ENCODE results near the gene SLC7A6.

SLC7A6 gene

GRCh38 chr16:68242085-68242484 is 22.2 kb upstream of the SLC7A6 start:
- intact Hi-C loops (cut with micrococcal nuclease) = no loop called here
- peaks cover 48% of the 10 kb centered on the region for H3K4me1 Mint-ChIP-seq (ENCODE audit: low read depth)

GRCh38 chr16:68242926-68243858 is 21.1 kb upstream of the SLC7A6 start:
- H3K27me3 Mint-ChIP-seq = no peaks in the 10 kb centered on the region
- intact Hi-C loops (cut with micrococcal nuclease) = no loop called here
- peaks cover 50% of the 10 kb centered on the region for H3K4me1 Mint-ChIP-seq (ENCODE audit: low read depth)
- no peak overlapping the region for H3K4me3 Mint-ChIP-seq
- no peak overlapping the region for H3K27ac Mint-ChIP-seq
- H3K9me3 Mint-ChIP-seq = no peaks in the 10 kb centered on the region
- H3K36me3 Mint-ChIP-seq (ENCODE audit: low read depth) = peaks cover 15% of the 10 kb centered on the region

More at GRCh38 chr16:68242085-68242484, 22.2 kb upstream of the SLC7A6 start:
- no peak overlapping the region for H3K27ac Mint-ChIP-seq
- H3K9me3 Mint-ChIP-seq = no peaks in the 10 kb centered on the region
- no peak overlapping the region for H3K4me3 Mint-ChIP-seq
- peaks cover 15% of the 10 kb centered on the region for H3K36me3 Mint-ChIP-seq (ENCODE audit: low read depth)
- peaks cover 4% of the 10 kb centered on the region for H3K27me3 Mint-ChIP-seq

- no peaks in the 10 kb centered on the region for H3K9me3 Mint-ChIP-seq
- peaks cover 28% of the 10 kb centered on the region for H3K36me3 Mint-ChIP-seq (ENCODE audit: low read depth)
- peak overlapping the region; percentile 95 for H3K4me3 Mint-ChIP-seq
- H3K27me3 Mint-ChIP-seq = no peaks in the 10 kb centered on the region
- H3K4me1 Mint-ChIP-seq (ENCODE audit: low read depth) = peaks cover 63% of the 10 kb centered on the region
- intact Hi-C loops (cut with micrococcal nuclease) = no loop called here
- H3K27ac Mint-ChIP-seq = peak overlapping the region; percentile 88
These were observed 19.8 kb upstream of the SLC7A6 start for GRCh38 chr16:68244481-68244902.

- H3K4me3 Mint-ChIP-seq = peak within 1 kb of the TSS; percentile 95
- peaks cover 64% of the 10 kb centered on the region for H3K4me1 Mint-ChIP-seq (ENCODE audit: low read depth)
- no peaks in the 10 kb centered on the region for H3K9me3 Mint-ChIP-seq
- peaks cover 34% of the 10 kb centered on the region for H3K36me3 Mint-ChIP-seq (ENCODE audit: low read depth)
- intact Hi-C loops (cut with micrococcal nuclease) = loop anchor here (1.0 to 5.0 kb wide), 2 partner anchors 8 to 67 kb away; partner anchors contain the start of genes PRMT7 and SLC7A6OS
- peak within 1 kb of the TSS; percentile 88 for H3K27ac Mint-ChIP-seq
- no peaks in the 10 kb centered on the region for H3K27me3 Mint-ChIP-seq
These were observed 19.1 kb upstream of the SLC7A6 start, which contains the start of gene PLA2G15 for GRCh38 chr16:68244903-68245853. Gene PLA2G15, plus strand, starts transcription at chr16:68245373. Its CDS starts 54 bp downstream, at chr16:68245427.

- intact Hi-C loops (cut with micrococcal nuclease) = loop anchor here (5.0 kb wide), 1 partner anchor 66 kb away; the partner anchor contains the start of genes PRMT7 and SLC7A6OS
- Mint-ChIP-seq H3K9me3 (no peaks in the 10 kb centered on the region), H3K4me1 (ENCODE audit: low read depth) (peaks cover 64% of the 10 kb centered on the region), H3K27me3 (no peaks in the 10 kb centered on the region), H3K36me3 (ENCODE audit: low read depth) (peaks cover 44% of the 10 kb centered on the region), H3K27ac (peak overlapping the region; percentile 88), H3K4me3 (peak overlapping the region; percentile 95)
These were observed 18.2 kb upstream of the SLC7A6 start for GRCh38 chr16:68246121-68246520.

- Mint-ChIP-seq H3K9me3 (no peaks in the 10 kb centered on the region), H3K27ac (peak overlapping the region; percentile 88)
These were observed 17.7 kb upstream of the SLC7A6 start for GRCh38 chr16:68246666-68247065.

GRCh38 chr16:68247400-68247799 is 16.9 kb upstream of the SLC7A6 start:
- Mint-ChIP-seq H3K4me3 (peak overlapping the region; percentile 95), H3K27ac (peak overlapping the region; percentile 88)

More at GRCh38 chr16:68246666-68247065, 17.7 kb upstream of the SLC7A6 start:
- peak overlapping the region; percentile 95 for H3K4me3 Mint-ChIP-seq
- peaks cover 64% of the 10 kb centered on the region for H3K4me1 Mint-ChIP-seq (ENCODE audit: low read depth)
- no peaks in the 10 kb centered on the region for H3K27me3 Mint-ChIP-seq
- peaks cover 49% of the 10 kb centered on the region for H3K36me3 Mint-ChIP-seq (ENCODE audit: low read depth)
- intact Hi-C loops (cut with micrococcal nuclease) = loop anchor here (1.0 to 5.0 kb wide), 2 partner anchors 11 to 66 kb away; partner anchors contain the start of genes PRMT7 and SLC7A6OS

GRCh38 chr16:68247932-68248331 is 16.4 kb upstream of the SLC7A6 start:
- Mint-ChIP-seq H3K9me3 (no peaks in the 10 kb centered on the region), H3K4me3 (peak overlapping the region; percentile 95), H3K4me1 (ENCODE audit: low read depth) (peaks cover 74% of the 10 kb centered on the region), H3K27ac (peak overlapping the region; percentile 88), H3K27me3 (no peaks in the 10 kb centered on the region), H3K36me3 (ENCODE audit: low read depth) (peaks cover 62% of the 10 kb centered on the region)
- intact Hi-C loops (cut with micrococcal nuclease) = loop anchor here (1.0 to 5.0 kb wide), 2 partner anchors 9 to 64 kb away; partner anchors contain the start of genes PRMT7 and SLC7A6OS

More at GRCh38 chr16:68247400-68247799, 16.9 kb upstream of the SLC7A6 start:
- no peaks in the 10 kb centered on the region for H3K9me3 Mint-ChIP-seq
- H3K27me3 Mint-ChIP-seq = no peaks in the 10 kb centered on the region
- peaks cover 57% of the 10 kb centered on the region for H3K36me3 Mint-ChIP-seq (ENCODE audit: low read depth)
- peaks cover 72% of the 10 kb centered on the region for H3K4me1 Mint-ChIP-seq (ENCODE audit: low read depth)
- intact Hi-C loops (cut with micrococcal nuclease) = loop anchor here (1.0 to 5.0 kb wide), 2 partner anchors 10 to 65 kb away; partner anchors contain the start of genes PRMT7 and SLC7A6OS

GRCh38 chr16:68249371-68249770 is 15.0 kb upstream of the SLC7A6 start:
- H3K4me1 Mint-ChIP-seq (ENCODE audit: low read depth) = peaks cover 62% of the 10 kb centered on the region
- peak overlapping the region; percentile 42 for H3K27ac Mint-ChIP-seq
- H3K27me3 Mint-ChIP-seq = no peaks in the 10 kb centered on the region
- no peak overlapping the region for H3K4me3 Mint-ChIP-seq
- intact Hi-C loops (cut with micrococcal nuclease) = loop anchor here (5.0 kb wide), 1 partner anchor 63 kb away; the partner anchor contains the start of genes PRMT7 and SLC7A6OS
- peaks cover 76% of the 10 kb centered on the region for H3K36me3 Mint-ChIP-seq (ENCODE audit: low read depth)
- H3K9me3 Mint-ChIP-seq = no peaks in the 10 kb centered on the region

- Mint-ChIP-seq H3K27ac (no peak overlapping the region), H3K27me3 (no peaks in the 10 kb centered on the region), H3K9me3 (no peaks in the 10 kb centered on the region), H3K4me1 (ENCODE audit: low read depth) (peaks cover 51% of the 10 kb centered on the region), H3K36me3 (ENCODE audit: low read depth) (peaks cover 77% of the 10 kb centered on the region), H3K4me3 (no peak overlapping the region)
- intact Hi-C loops (cut with micrococcal nuclease) = no loop called here
These were observed 13.4 kb upstream of the SLC7A6 start for GRCh38 chr16:68250951-68251350.

GRCh38 chr16:68251832-68252231 is 12.5 kb upstream of the SLC7A6 start:
- no peaks in the 10 kb centered on the region for H3K27me3 Mint-ChIP-seq
- no peaks in the 10 kb centered on the region for H3K9me3 Mint-ChIP-seq
- peaks cover 47% of the 10 kb centered on the region for H3K4me1 Mint-ChIP-seq (ENCODE audit: low read depth)
- intact Hi-C loops (cut with micrococcal nuclease) = no loop called here
- no peak overlapping the region for H3K4me3 Mint-ChIP-seq
- no peak overlapping the region for H3K27ac Mint-ChIP-seq
- H3K36me3 Mint-ChIP-seq (ENCODE audit: low read depth) = peaks cover 86% of the 10 kb centered on the region

GRCh38 chr16:68252383-68252782 is 11.9 kb upstream of the SLC7A6 start:
- H3K4me3 Mint-ChIP-seq = no peak overlapping the region
- peaks cover 45% of the 10 kb centered on the region for H3K4me1 Mint-ChIP-seq (ENCODE audit: low read depth)
- peaks cover 90% of the 10 kb centered on the region for H3K36me3 Mint-ChIP-seq (ENCODE audit: low read depth)
- H3K9me3 Mint-ChIP-seq = no peaks in the 10 kb centered on the region
- H3K27me3 Mint-ChIP-seq = no peaks in the 10 kb centered on the region
- no peak overlapping the region for H3K27ac Mint-ChIP-seq
- intact Hi-C loops (cut with micrococcal nuclease) = no loop called here

- H3K4me1 Mint-ChIP-seq (ENCODE audit: low read depth) = peaks cover 45% of the 10 kb centered on the region
- H3K27me3 Mint-ChIP-seq = no peaks in the 10 kb centered on the region
- intact Hi-C loops (cut with micrococcal nuclease) = no loop called here
- H3K9me3 Mint-ChIP-seq = no peaks in the 10 kb centered on the region
- no peak overlapping the region for H3K4me3 Mint-ChIP-seq
- peak overlapping the region; percentile 18 for H3K27ac Mint-ChIP-seq
- peaks cover 99% of the 10 kb centered on the region for H3K36me3 Mint-ChIP-seq (ENCODE audit: low read depth)
These were observed 10.6 kb upstream of the SLC7A6 start for GRCh38 chr16:68253721-68254120.

All from dendritic cell treated with granulocyte-macrophage colony-stimulating factor and Interleukin-4, amounts not matched to agents 40 ng/mL and 50 ng/mL, for 4 days (primary cell).